ENCODE measurements around the gene TIMM10B.

DNA sequence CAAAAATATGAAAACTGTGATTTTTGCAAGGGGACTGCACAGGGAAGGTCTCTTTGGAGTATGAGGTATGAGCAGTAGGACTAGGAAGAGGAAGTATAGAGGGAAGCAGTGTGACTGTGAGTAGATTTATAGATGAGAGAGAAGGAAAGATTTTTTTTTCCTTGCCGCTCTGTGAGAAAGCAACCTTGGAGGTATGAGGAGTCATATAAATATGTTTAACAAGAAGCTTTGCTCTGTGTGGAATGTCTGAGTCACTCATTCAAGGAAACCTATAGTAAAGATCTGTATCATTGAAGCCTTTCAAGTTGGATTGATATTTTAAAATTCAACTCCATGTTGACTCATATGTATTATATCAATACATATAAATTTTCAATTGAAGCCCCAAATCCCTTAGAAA, 42.0 kb downstream of the TIMM10B start:
- TF ChIP-seq POLR2A (IDR thresholded peaks at IDR 0.05; ENCODE audit: low read length) (no peak), GATA1 (IDR thresholded peaks at IDR 0.05; ENCODE audit: low read depth, low read length) (no peak)
